Vagina (tissue), 2 donors: ENCODE results near the gene TALDO1.

Source experiments
- POLR2A ChIP-seq, 2 donors: fragments of 450-650 bp; IDR thresholded peaks; one replicate each; pipeline ENCODE4 v1.6.1; 2017; ENCODE audit warnings: antibody characterized with exemption in 2 of 2, mild to moderate bottlenecking in 2 of 2, moderate library complexity in 2 of 2
- TF ChIP-seq, protein P1 (sequence below), 3 experiments: fragments of 450-650 bp in 2 of 3; fragments of 200-600 bp in 1 of 3; sonication (generic) in 1 of 3; IDR thresholded peaks; one replicate each; pipeline ENCODE4 v1.5.1; 2017 to 2019; ENCODE audit warnings: antibody characterized with exemption in 3 of 3, mild to moderate bottlenecking in 2 of 3, moderate library complexity in 2 of 3

GRCh38 chr11:776561-777287 is 29.5 kb downstream of the TALDO1 start:
- TF ChIP-seq, protein P1, sequence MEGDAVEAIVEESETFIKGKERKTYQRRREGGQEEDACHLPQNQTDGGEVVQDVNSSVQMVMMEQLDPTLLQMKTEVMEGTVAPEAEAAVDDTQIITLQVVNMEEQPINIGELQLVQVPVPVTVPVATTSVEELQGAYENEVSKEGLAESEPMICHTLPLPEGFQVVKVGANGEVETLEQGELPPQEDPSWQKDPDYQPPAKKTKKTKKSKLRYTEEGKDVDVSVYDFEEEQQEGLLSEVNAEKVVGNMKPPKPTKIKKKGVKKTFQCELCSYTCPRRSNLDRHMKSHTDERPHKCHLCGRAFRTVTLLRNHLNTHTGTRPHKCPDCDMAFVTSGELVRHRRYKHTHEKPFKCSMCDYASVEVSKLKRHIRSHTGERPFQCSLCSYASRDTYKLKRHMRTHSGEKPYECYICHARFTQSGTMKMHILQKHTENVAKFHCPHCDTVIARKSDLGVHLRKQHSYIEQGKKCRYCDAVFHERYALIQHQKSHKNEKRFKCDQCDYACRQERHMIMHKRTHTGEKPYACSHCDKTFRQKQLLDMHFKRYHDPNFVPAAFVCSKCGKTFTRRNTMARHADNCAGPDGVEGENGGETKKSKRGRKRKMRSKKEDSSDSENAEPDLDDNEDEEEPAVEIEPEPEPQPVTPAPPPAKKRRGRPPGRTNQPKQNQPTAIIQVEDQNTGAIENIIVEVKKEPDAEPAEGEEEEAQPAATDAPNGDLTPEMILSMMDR (IDR thresholded peaks at IDR 0.05) = no peak
- TF ChIP-seq POLR2A (IDR thresholded peaks at IDR 0.05) = no peak
